Measurements from ENCODE around the gene PUDP.

DNA sequence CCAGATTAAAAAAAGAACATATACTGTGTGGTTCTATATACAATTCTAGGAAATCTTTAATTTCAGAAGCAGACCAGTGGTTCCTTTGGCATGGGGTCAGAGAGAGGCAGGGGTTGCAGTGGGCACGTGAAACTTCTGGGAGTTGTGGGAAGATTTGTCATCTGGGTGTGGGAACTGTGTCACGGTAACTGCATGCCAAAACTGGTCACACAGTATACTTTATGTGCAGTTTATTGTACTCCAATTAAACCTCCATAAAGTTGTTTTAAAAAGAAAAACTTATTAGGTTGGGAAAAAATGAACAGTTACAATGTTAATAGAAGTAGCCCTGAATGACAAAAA is 27.1 kb downstream of the PUDP start:
- TF ChIP-seq, protein P1, sequence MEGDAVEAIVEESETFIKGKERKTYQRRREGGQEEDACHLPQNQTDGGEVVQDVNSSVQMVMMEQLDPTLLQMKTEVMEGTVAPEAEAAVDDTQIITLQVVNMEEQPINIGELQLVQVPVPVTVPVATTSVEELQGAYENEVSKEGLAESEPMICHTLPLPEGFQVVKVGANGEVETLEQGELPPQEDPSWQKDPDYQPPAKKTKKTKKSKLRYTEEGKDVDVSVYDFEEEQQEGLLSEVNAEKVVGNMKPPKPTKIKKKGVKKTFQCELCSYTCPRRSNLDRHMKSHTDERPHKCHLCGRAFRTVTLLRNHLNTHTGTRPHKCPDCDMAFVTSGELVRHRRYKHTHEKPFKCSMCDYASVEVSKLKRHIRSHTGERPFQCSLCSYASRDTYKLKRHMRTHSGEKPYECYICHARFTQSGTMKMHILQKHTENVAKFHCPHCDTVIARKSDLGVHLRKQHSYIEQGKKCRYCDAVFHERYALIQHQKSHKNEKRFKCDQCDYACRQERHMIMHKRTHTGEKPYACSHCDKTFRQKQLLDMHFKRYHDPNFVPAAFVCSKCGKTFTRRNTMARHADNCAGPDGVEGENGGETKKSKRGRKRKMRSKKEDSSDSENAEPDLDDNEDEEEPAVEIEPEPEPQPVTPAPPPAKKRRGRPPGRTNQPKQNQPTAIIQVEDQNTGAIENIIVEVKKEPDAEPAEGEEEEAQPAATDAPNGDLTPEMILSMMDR (IDR thresholded peaks at IDR 0.05): no peak
- TF ChIP-seq POLR2A (IDR thresholded peaks at IDR 0.05) (no peak), POLR2AphosphoS5 (IDR thresholded peaks at IDR 0.05) (no peak), EP300 (IDR thresholded peaks at IDR 0.05) (no peak)
